ENCODE measurements around the gene RPS23. TPM values are rescaled to one million over a fixed set of nuclear protein-coding genes. Genes with fewer than 3 reads are reported as not detected.

RPS23 gene
- total RNA-seq, 2 experiments from 2014 or later: 2,952 to 3,790 TPM

DNA sequence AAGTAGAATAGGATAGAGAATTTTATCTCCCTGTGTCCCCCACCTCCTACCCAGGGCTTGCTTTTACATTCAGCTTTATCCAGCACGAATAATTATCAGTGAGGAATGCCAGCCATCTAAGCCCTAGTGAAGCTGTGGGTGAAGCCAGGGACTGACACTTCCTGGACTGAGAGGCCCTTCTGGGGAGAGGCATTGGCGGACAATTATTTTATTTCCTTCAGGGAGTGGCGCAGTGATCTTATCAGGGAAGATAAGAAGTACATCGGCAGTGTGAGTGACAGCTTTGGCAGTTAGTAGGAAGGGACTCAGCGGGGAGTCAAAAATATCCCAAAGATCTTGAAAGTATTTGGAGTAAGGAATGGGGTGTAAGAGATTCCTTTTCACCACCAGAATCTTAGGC is 34.9 kb upstream of the RPS23 start:
- intact Hi-C loops (cut with micrococcal nuclease; ENCODE audit: unreplicated experiment): no loop called here
- ChIA-PET POLR2A (interaction anchor here (1.3 kb wide), 1 partner anchor 10 kb away, joined by 3 read pairs; no protein-coding TSS in a partner anchor), CTCF (ENCODE audit: unreplicated experiment) (no interaction called here)
- H3K27ac ChIP-seq (ENCODE audit: low read depth, low read length, poor library complexity, severe bottlenecking): no peak overlapping the region
- no peak overlapping the region for H3K4me3 ChIP-seq (ENCODE audit: low read depth, low read length, poor library complexity, severe bottlenecking)
- H3K4me1 ChIP-seq (ENCODE audit: insufficient read depth, low read length, poor library complexity, severe bottlenecking): no peaks in the 10 kb centered on the region
- no peak for TF ChIP-seq EZH2phosphoT487 (IDR thresholded peaks at IDR 0.05; ENCODE audit: borderline replicate concordance, low read depth, low read length)
- TF ChIP-seq, protein P1, sequence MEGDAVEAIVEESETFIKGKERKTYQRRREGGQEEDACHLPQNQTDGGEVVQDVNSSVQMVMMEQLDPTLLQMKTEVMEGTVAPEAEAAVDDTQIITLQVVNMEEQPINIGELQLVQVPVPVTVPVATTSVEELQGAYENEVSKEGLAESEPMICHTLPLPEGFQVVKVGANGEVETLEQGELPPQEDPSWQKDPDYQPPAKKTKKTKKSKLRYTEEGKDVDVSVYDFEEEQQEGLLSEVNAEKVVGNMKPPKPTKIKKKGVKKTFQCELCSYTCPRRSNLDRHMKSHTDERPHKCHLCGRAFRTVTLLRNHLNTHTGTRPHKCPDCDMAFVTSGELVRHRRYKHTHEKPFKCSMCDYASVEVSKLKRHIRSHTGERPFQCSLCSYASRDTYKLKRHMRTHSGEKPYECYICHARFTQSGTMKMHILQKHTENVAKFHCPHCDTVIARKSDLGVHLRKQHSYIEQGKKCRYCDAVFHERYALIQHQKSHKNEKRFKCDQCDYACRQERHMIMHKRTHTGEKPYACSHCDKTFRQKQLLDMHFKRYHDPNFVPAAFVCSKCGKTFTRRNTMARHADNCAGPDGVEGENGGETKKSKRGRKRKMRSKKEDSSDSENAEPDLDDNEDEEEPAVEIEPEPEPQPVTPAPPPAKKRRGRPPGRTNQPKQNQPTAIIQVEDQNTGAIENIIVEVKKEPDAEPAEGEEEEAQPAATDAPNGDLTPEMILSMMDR (conservative IDR thresholded peaks at IDR 0.05; ENCODE audit: low read length): no peak
- H3K79me2 ChIP-seq (ENCODE audit: insufficient read depth, low read depth, low read length): no peaks in the 10 kb centered on the region
- no peak for DNase-seq (ENCODE audit: low spot score)
- no peak overlapping the region for H2AFZ ChIP-seq (ENCODE audit: low read length)
- no peaks in the 10 kb centered on the region for H3K9me3 ChIP-seq (ENCODE audit: low read length)
- H3K4me2 ChIP-seq (ENCODE audit: low read length): no peak overlapping the region
- no TSS peak for BruUV-seq (replicated peaks)
- H3K9me2 ChIP-seq (ENCODE audit: insufficient read depth, low read length): no peaks in the 10 kb centered on the region
- H3K36me3 ChIP-seq (ENCODE audit: insufficient read depth, low read length): no peaks in the 10 kb centered on the region
- no peaks in the 10 kb centered on the region for H4K20me1 ChIP-seq (ENCODE audit: insufficient read depth, low read length)

DNA sequence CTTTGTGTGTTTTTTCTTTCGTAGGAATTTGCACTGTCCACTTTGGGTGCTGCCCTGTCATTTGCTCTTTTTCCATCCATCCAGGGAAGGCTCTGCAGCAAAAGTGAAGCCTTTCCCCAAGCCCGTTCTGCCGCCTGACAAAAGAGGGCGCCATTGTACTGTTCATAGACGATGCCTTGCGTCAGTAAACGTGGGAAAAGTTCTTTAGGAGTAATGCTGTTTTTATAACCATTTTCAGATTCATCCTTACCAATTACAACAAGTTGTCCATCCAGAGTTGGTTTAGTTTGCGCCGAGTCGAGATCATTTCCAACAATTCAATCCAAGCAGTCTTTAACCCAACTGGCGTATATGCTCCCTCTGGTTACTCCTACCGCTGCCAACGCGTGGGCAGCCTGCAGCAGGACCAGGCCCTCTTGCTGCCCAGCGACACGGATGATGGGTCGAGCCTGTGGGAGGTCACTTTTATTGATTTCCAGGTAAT is 34.3 kb upstream of the RPS23 start:
- H3K4me2 ChIP-seq (ENCODE audit: low read length): no peak overlapping the region
- no peak overlapping the region for H2AFZ ChIP-seq (ENCODE audit: low read length)
- H3K36me3 ChIP-seq (ENCODE audit: insufficient read depth, low read length): no peaks in the 10 kb centered on the region
- TF ChIP-seq, protein P1 (conservative IDR thresholded peaks at IDR 0.05; ENCODE audit: low read length): peak; percentile 90
- TF ChIP-seq EZH2phosphoT487 (IDR thresholded peaks at IDR 0.05; ENCODE audit: borderline replicate concordance, low read depth, low read length): no peak
- ChIA-PET POLR2A (interaction anchor here (0.6 to 1.3 kb wide), 3 partner anchors 10 to 653 kb away, joined by 3 to 4 read pairs (median 3); no protein-coding TSS in a partner anchor), CTCF (ENCODE audit: unreplicated experiment) (no interaction called here)
- no peaks in the 10 kb centered on the region for H4K20me1 ChIP-seq (ENCODE audit: insufficient read depth, low read length)
- no peaks in the 10 kb centered on the region for H3K79me2 ChIP-seq (ENCODE audit: insufficient read depth, low read depth, low read length)
- no peaks in the 10 kb centered on the region for H3K9me2 ChIP-seq (ENCODE audit: insufficient read depth, low read length)
- no peak overlapping the region for H3K4me3 ChIP-seq (ENCODE audit: low read depth, low read length, poor library complexity, severe bottlenecking)
- peak; percentile 35 for DNase-seq (ENCODE audit: low spot score)
- no peaks in the 10 kb centered on the region for H3K4me1 ChIP-seq (ENCODE audit: insufficient read depth, low read length, poor library complexity, severe bottlenecking)
- no peak overlapping the region for H3K27ac ChIP-seq (ENCODE audit: low read depth, low read length, poor library complexity, severe bottlenecking)
- BruUV-seq (replicated peaks): no TSS peak
- no peaks in the 10 kb centered on the region for H3K9me3 ChIP-seq (ENCODE audit: low read length)
- intact Hi-C loops (cut with micrococcal nuclease; ENCODE audit: unreplicated experiment): no loop called here

DNA sequence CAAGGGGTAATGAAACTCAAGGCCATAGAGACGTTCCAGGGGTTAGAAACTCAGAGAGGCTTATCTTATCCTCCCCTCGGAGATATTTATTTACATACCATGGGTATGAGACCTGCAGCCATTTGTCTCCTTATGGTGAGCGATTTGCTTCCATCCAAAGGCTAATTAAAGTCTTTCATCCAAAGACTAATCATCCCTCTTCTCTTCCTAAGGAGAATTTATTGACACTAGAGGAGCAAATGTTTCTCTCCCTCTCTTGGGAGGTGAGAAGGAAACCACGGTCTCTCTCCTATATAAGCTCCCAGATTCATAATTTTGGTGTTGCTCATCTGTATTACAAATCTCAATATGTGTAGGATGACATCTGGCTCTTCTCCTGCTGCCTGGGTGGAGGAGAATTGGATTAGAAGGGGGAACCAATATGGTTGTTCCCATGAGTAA is 31.0 kb upstream of the RPS23 start:
- Histone ChIP-seq H3K79me2 (ENCODE audit: insufficient read depth, low read depth, low read length) (no peaks in the 10 kb centered on the region), H3K9me2 (ENCODE audit: insufficient read depth, low read length) (no peaks in the 10 kb centered on the region), H3K36me3 (ENCODE audit: insufficient read depth, low read length) (no peaks in the 10 kb centered on the region), H3K4me2 (ENCODE audit: low read length) (no peak overlapping the region), H3K4me3 (ENCODE audit: low read depth, low read length, poor library complexity, severe bottlenecking) (no peak overlapping the region), H3K9me3 (ENCODE audit: low read length) (no peaks in the 10 kb centered on the region), H2AFZ (ENCODE audit: low read length) (no peak overlapping the region), H4K20me1 (ENCODE audit: insufficient read depth, low read length) (no peaks in the 10 kb centered on the region), H3K4me1 (ENCODE audit: insufficient read depth, low read length, poor library complexity, severe bottlenecking) (no peaks in the 10 kb centered on the region), H3K27ac (ENCODE audit: low read depth, low read length, poor library complexity, severe bottlenecking) (no peak overlapping the region)
- ChIA-PET CTCF (ENCODE audit: unreplicated experiment) (no interaction called here), POLR2A (no interaction called here)
- no TSS peak for BruUV-seq (replicated peaks)
- intact Hi-C loops (cut with micrococcal nuclease; ENCODE audit: unreplicated experiment): no loop called here
- DNase-seq (ENCODE audit: low spot score): no peak
- TF ChIP-seq, protein P1 (conservative IDR thresholded peaks at IDR 0.05; ENCODE audit: low read length): no peak
- no peak for TF ChIP-seq EZH2phosphoT487 (IDR thresholded peaks at IDR 0.05; ENCODE audit: borderline replicate concordance, low read depth, low read length)
